HepG2 (cell line): Measurements from ENCODE around the gene ZNF584. TPM values are rescaled to one million over a fixed set of nuclear protein-coding genes. Genes with fewer than 3 reads are reported as not detected.

ENCODE experiments used
- ARID4A ChIP-seq: sonication (generic); formaldehyde crosslinking; IDR thresholded peaks from 2 replicates; pipeline ENCODE4 v1.5.0; 2020; ENCODE audit warnings: mild to moderate bottlenecking, missing genetic modification reagents, borderline replicate concordance
- HOXA7 ChIP-seq: sonication (generic); formaldehyde crosslinking; IDR thresholded peaks from 2 replicates; pipeline ENCODE4 v1.8.1; 2022; ENCODE audit warnings: mild to moderate bottlenecking, missing genetic modification reagents, moderate library complexity
- IRF1 ChIP-seq: sonication (generic); formaldehyde crosslinking; IDR thresholded peaks from 2 replicates; pipeline ENCODE4 v1.4.0; 2020; ENCODE audit warnings: low read depth, mild to moderate bottlenecking, missing genetic modification reagents
- IRF9 ChIP-seq: sonication (generic); formaldehyde crosslinking; IDR thresholded peaks from 2 replicates; pipeline ENCODE4 v1.8.0; 2022; ENCODE audit warnings: missing genetic modification reagents, mild to moderate bottlenecking, borderline replicate concordance
- KLF13 ChIP-seq: sonication (generic); formaldehyde crosslinking; IDR thresholded peaks from 2 replicates; pipeline ENCODE4 v1.4.0; 2020; ENCODE audit warnings: mild to moderate bottlenecking, missing genetic modification reagents
- SMAD3 ChIP-seq: sonication (generic); formaldehyde crosslinking; IDR thresholded peaks from 2 replicates; pipeline ENCODE4 v1.4.0; 2020; ENCODE audit warnings: missing genetic modification reagents
- SNRNP70 ChIP-seq: fragments of 200-400 bp; formaldehyde crosslinking; IDR thresholded peaks from 2 replicates; pipeline ENCODE4 v1.6.1; 2017; ENCODE audit warnings: mild to moderate bottlenecking, low read depth, low read length, moderate library complexity
- TCF7 ChIP-seq: sonication (generic); IDR thresholded peaks from 2 replicates; pipeline ENCODE4 v1.6.1; 2016; ENCODE audit warnings: antibody characterized with exemption, low read depth
- ZNF12 ChIP-seq: sonication (generic); formaldehyde crosslinking; IDR thresholded peaks from 2 replicates; pipeline ENCODE4 v1.5.0; 2020; ENCODE audit warnings: missing genetic modification reagents
- ZNF3 ChIP-seq: IDR thresholded peaks from 2 replicates; pipeline ENCODE4 v1.7.0; 2017; ENCODE audit warnings: inconsistent platforms
- ZNF329 ChIP-seq: sonication (generic); formaldehyde crosslinking; IDR thresholded peaks from 2 replicates; pipeline ENCODE4 v1.9.0; 2021; ENCODE audit warnings: low read depth, mild to moderate bottlenecking, missing genetic modification reagents
- ZNF547 ChIP-seq: sonication (generic); formaldehyde crosslinking; IDR thresholded peaks from 2 replicates; pipeline ENCODE4 v1.5.1; 2020; ENCODE audit warnings: mild to moderate bottlenecking, missing genetic modification reagents
- ZNF556 ChIP-seq: sonication (generic); formaldehyde crosslinking; IDR thresholded peaks from 2 replicates; pipeline ENCODE4 v1.4.0; 2020; ENCODE audit warnings: mild to moderate bottlenecking, missing genetic modification reagents, borderline replicate concordance
- polyA plus RNA-seq, 8 experiments: library from polyadenylated mRNA; depleted of rRNA in 3 of 8; stranded (reverse) in 7 of 8; unstranded in 1 of 8; fragments of >200 nt; fragmentation: Illumina TruSeq in 4 of 8; extraction: Trizol in 4 of 8; gene quantifications; 2 replicates each; pipeline versions ENCODE4 v1.2.1 to v1.2.3, GENCODE V29; 2011 to 2016; ENCODE audit warnings: low read depth in 4 of 8, missing spikeins in 1 of 8, mixed read lengths in 1 of 8; ENCODE audit not compliant: insufficient read depth in 1 of 8
- total RNA-seq, 5 experiments: library from RNA; depleted of rRNA; stranded (reverse); fragments of >200 nt; fragmentation: Illumina TruSeq; extraction: Trizol; gene quantifications; 2 replicates each; pipeline ENCODE4 v1.2.3, GENCODE V29; 2016; ENCODE audit warnings: low read depth in 1 of 5
- TF ChIP-seq, protein P1 (sequence below): sonication (generic); formaldehyde crosslinking; IDR thresholded peaks from 2 replicates; pipeline ENCODE4 v1.4.0; 2020; ENCODE audit warnings: missing genetic modification reagents, borderline replicate concordance
- TF ChIP-seq, protein P2 (sequence below): sonication (generic); formaldehyde crosslinking; IDR thresholded peaks from 2 replicates; pipeline ENCODE4 v1.5.1; 2020; ENCODE audit warnings: mild to moderate bottlenecking, missing genetic modification reagents, moderate library complexity
- TF ChIP-seq, protein P3 (sequence below): IDR thresholded peaks from 2 replicates; pipeline ENCODE4 v1.6.1; 2016; ENCODE audit warnings: low read depth, control low read depth

The ZNF584 gene
- total and polyA plus RNA-seq, 2 of the 13 experiments (the other 11 are each of a cell fraction or from before 2014, with no cell fraction given), result 2.4 to 7.0 TPM

DNA sequence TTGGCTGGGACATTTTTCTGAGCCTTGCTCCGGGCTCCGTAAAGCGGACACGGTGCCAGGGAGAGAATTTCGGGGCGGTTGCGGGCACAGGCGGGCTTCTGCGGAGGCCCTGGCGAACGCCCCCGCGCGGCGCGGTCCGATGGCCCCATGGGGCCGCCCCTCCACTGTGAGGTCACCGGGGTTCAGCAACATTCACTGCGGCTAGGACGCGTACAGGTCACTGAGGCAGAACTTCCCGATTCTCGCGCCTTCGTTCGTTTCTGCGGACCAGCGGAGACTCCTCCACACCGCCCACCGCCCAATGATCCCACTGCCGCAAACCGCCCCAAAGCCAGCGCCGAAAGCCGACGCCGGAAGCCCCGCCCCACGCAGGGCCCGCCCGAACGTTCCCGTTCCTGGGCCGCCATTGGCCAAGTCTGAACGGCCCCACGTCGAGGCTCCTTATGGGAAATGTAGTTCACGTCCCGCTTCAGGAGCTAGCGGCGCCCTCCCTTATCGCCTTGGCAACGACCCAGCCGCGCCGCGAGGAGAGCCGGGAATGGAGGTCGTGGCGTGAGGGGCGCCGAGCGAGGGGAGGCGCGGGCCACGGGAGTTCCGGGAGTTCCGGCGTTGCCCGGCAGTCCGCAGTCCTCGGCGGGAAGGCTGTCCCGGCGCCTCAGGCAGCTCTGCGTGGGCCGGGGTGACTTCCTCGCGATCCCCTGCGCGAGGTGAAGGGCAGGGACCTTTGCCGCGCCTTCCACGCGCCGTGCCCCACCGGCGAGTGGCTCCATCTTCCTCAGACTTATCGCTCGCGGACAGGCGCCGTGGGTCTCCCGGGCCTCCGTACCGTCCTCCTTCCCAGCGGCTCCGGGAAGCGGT is at the start of gene ZNF584 (continued):
- TF ChIP-seq HOXA7, result no peak
- TF ChIP-seq ZNF12 (CRISPR knock-in tag), result no peak
- no peak for TF ChIP-seq ZNF329 (CRISPR knock-in tag)
- TF ChIP-seq, protein P1, sequence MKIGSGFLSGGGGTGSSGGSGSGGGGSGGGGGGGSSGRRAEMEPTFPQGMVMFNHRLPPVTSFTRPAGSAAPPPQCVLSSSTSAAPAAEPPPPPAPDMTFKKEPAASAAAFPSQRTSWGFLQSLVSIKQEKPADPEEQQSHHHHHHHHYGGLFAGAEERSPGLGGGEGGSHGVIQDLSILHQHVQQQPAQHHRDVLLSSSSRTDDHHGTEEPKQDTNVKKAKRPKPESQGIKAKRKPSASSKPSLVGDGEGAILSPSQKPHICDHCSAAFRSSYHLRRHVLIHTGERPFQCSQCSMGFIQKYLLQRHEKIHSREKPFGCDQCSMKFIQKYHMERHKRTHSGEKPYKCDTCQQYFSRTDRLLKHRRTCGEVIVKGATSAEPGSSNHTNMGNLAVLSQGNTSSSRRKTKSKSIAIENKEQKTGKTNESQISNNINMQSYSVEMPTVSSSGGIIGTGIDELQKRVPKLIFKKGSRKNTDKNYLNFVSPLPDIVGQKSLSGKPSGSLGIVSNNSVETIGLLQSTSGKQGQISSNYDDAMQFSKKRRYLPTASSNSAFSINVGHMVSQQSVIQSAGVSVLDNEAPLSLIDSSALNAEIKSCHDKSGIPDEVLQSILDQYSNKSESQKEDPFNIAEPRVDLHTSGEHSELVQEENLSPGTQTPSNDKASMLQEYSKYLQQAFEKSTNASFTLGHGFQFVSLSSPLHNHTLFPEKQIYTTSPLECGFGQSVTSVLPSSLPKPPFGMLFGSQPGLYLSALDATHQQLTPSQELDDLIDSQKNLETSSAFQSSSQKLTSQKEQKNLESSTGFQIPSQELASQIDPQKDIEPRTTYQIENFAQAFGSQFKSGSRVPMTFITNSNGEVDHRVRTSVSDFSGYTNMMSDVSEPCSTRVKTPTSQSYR (CRISPR knock-in tag), result no peak
- 0 out of 2 replicates have a peak, but pooled peaks have one; percentile 19 for TF ChIP-seq SMAD3 (CRISPR knock-in tag)
- TF ChIP-seq TCF7, result no peak
- TF ChIP-seq KLF13 (CRISPR knock-in tag), result no peak
- TF ChIP-seq SNRNP70, result no peak
- TF ChIP-seq, protein P2, sequence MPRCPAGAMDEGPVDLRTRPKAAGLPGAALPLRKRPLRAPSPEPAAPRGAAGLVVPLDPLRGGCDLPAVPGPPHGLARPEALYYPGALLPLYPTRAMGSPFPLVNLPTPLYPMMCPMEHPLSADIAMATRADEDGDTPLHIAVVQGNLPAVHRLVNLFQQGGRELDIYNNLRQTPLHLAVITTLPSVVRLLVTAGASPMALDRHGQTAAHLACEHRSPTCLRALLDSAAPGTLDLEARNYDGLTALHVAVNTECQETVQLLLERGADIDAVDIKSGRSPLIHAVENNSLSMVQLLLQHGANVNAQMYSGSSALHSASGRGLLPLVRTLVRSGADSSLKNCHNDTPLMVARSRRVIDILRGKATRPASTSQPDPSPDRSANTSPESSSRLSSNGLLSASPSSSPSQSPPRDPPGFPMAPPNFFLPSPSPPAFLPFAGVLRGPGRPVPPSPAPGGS (CRISPR knock-in tag), result no peak; the same call in none of the 2 replicates
- TF ChIP-seq ARID4A (CRISPR knock-in tag), result peak; percentile 93
- no peak for TF ChIP-seq IRF1 (CRISPR knock-in tag)
- TF ChIP-seq, protein P3, sequence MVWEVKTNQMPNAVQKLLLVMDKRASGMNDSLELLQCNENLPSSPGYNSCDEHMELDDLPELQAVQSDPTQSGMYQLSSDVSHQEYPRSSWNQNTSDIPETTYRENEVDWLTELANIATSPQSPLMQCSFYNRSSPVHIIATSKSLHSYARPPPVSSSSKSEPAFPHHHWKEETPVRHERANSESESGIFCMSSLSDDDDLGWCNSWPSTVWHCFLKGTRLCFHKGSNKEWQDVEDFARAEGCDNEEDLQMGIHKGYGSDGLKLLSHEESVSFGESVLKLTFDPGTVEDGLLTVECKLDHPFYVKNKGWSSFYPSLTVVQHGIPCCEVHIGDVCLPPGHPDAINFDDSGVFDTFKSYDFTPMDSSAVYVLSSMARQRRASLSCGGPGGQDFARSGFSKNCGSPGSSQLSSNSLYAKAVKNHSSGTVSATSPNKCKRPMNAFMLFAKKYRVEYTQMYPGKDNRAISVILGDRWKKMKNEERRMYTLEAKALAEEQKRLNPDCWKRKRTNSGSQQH (CRISPR knock-in tag), result no peak
- peak; percentile 54; the same call in 1 of the 2 replicates for TF ChIP-seq ZNF556 (CRISPR knock-in tag)
- no peak for TF ChIP-seq ZNF3
- peak; percentile 28; the same call in 1 of the 2 replicates for TF ChIP-seq ZNF547 (CRISPR knock-in tag)
- peak; percentile 78; the same call in 1 of the 2 replicates for TF ChIP-seq IRF9
